ENCODE measurements around the gene NANS.

GRCh38 chr9:98034593-98035546, 21.7 kb upstream of the NANS start:
- TF ChIP-seq FOXM1 (IDR thresholded peaks at IDR 0.05; ENCODE audit: borderline replicate concordance) (no peak), L3MBTL2 (conservative IDR thresholded peaks at IDR 0.05) (no peak), PKNOX1 (IDR thresholded peaks at IDR 0.05) (no peak), TARDBP (IDR thresholded peaks at IDR 0.05) (no peak), SUZ12 (IDR thresholded peaks at IDR 0.05) (no peak), ZNF384 (IDR thresholded peaks at IDR 0.05) (no peak), BHLHE40 (IDR thresholded peaks at IDR 0.05; ENCODE audit: borderline replicate concordance) (no peak), LEF1 (IDR thresholded peaks at IDR 0.05; ENCODE audit: borderline replicate concordance) (no peak), HDGF (IDR thresholded peaks at IDR 0.05; ENCODE audit: borderline replicate concordance) (no peak), CTBP1 (IDR thresholded peaks at IDR 0.05; ENCODE audit: borderline replicate concordance) (no peak), SP1 (IDR thresholded peaks at IDR 0.05) (no peak), ELF4 (IDR thresholded peaks at IDR 0.05) (no peak)

Data from HEK293T (cell line).